Measurements from ENCODE around the gene KPNB1. TPM values are rescaled to one million over a fixed set of nuclear protein-coding genes. Genes with fewer than 3 reads are reported as not detected.

The KPNB1 gene
- total RNA-seq, 4 donors from 2014 or later = 55.6 to 313 (median 209) TPM

DNA sequence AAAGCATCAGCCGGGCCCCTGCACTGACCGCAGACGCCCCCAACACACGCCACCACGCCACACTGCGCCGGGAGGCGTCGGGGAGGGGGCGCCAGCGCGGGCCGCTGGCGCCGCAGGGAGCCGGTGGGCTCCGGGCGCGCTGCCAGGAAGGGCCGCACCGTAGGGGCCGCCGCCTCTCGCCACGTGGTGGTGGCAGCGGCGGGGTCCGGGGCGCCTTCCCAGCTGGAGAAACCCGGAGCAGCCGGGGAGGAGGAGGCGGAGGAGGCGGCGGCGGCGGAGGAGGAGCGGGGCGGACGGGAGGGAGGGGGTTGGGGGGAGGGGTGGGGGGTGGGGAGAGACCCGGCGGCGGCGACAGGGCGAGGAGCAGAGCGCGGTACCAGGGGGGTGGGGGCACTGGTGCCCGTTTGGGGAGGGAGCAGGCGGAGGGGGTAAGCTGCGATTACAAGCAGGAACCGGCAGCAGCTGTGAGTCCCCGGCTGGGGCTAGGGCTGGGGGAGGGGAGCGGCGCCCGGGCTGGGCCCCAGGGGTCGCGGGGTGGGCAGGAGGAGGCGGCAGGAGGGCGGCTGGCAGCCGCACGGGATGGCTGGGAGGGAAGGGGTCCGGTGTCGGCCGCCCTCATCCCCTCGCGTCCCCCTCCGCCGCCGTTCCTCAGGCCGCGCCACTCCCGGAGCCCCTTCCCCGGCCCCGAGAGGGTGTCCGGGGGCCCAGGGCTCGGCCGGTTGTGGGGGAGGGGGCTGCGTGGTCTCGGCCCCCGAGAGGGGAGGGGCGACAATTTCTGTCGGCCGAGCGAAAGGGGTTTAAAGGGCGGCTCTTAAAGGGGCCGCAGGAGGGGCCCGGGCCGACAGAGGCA is 44.2 kb downstream of the KPNB1 start, which contains the start of gene TBKBP1:
Gene TBKBP1 (plus strand): TSS at position 431 of the 850 bp plus-strand sequence. CDS start 1,952 bp downstream, outside the sequence.
- Histone ChIP-seq H3K4me1 (peaks cover 0 to 3% of the 10 kb centered on the region in 2 donors), H3K27me3 (no peaks in the 10 kb centered on the region), H3K9me3 (no peaks in the 10 kb centered on the region), H3K36me3 (no peaks in the 10 kb centered on the region), H3K27ac (peak within 1 kb of the TSS; percentile 84 to 88), H3K4me3 (peak within 1 kb of the TSS; percentile 78 to 86)
- no peak for TF ChIP-seq CTCF (IDR thresholded peaks at IDR 0.05)
- TF ChIP-seq POLR2A (IDR thresholded peaks at IDR 0.05) = no peak
- peak; percentile 47 to 49 for DNase-seq
- intact Hi-C loops (cut with DNase I; ENCODE audit: low total_unique reads) = no loop called here

GRCh38 chr17:47694581-47695428 is 45.1 kb downstream of the KPNB1 start:
- no peaks in the 10 kb centered on the region for H3K9me3 ChIP-seq
- H3K27me3 ChIP-seq = no peaks in the 10 kb centered on the region
- intact Hi-C loops (cut with DNase I; ENCODE audit: low total_unique reads) = no loop called here
- peak; percentile 57 to 65 for DNase-seq
- peaks cover 0 to 3% of the 10 kb centered on the region in 2 donors for H3K4me1 ChIP-seq
- H3K36me3 ChIP-seq = no peaks in the 10 kb centered on the region
- TF ChIP-seq CTCF (IDR thresholded peaks at IDR 0.05) (no peak), POLR2A (IDR thresholded peaks at IDR 0.05) (peak in 1 of 2 donors; percentile 16)
- H3K4me3 ChIP-seq = peak overlapping the region; percentile 78 to 86
- H3K27ac ChIP-seq = peak overlapping the region; percentile 84 to 88

- DNase-seq = peak; percentile 44 to 58
- TF ChIP-seq POLR2A (IDR thresholded peaks at IDR 0.05) = no peak
- no peak for TF ChIP-seq CTCF (IDR thresholded peaks at IDR 0.05)
These were observed 46.0 kb downstream of the KPNB1 start for GRCh38 chr17:47695429-47696376.

GRCh38 chr17:47696717-47697642 is 47.3 kb downstream of the KPNB1 start:
- DNase-seq = peak; percentile 11
- TF ChIP-seq CTCF (IDR thresholded peaks at IDR 0.05) = no peak
- no peak for TF ChIP-seq POLR2A (IDR thresholded peaks at IDR 0.05)
- H3K9me3 ChIP-seq = no peaks in the 10 kb centered on the region
- H3K4me3 ChIP-seq = no peak overlapping the region
- intact Hi-C loops (cut with DNase I; ENCODE audit: low total_unique reads) = no loop called here
- no peaks in the 10 kb centered on the region for H3K27me3 ChIP-seq
- no peaks in the 10 kb centered on the region for H3K36me3 ChIP-seq
- peaks cover 0 to 3% of the 10 kb centered on the region in 2 donors for H3K4me1 ChIP-seq
- H3K27ac ChIP-seq = peak overlapping the region in 1 of 2 donors; percentile 88

More at GRCh38 chr17:47695429-47696376, 46.0 kb downstream of the KPNB1 start:
- H3K4me3 ChIP-seq = peak overlapping the region; percentile 78 to 86
- H3K27me3 ChIP-seq = no peaks in the 10 kb centered on the region
- intact Hi-C loops (cut with DNase I; ENCODE audit: low total_unique reads) = no loop called here
- no peaks in the 10 kb centered on the region for H3K9me3 ChIP-seq
- H3K36me3 ChIP-seq = no peaks in the 10 kb centered on the region
- H3K4me1 ChIP-seq = peaks cover 0 to 3% of the 10 kb centered on the region in 2 donors
- H3K27ac ChIP-seq = peak overlapping the region; percentile 84 to 88

Data from uterus (tissue), 4 donors.